H9 (cell line): Measurements from ENCODE around the gene MCM3. TPM values are rescaled to one million over a fixed set of nuclear protein-coding genes. Genes with fewer than 3 reads are reported as not detected.

Source experiments
- DNase-seq: peaks from one replicate; pipeline ENCODE4 v3.0.0-alpha.2; 2017
- H2AFZ ChIP-seq: one replicate; pipeline ENCODE4 v1.6.1; 2013; ENCODE audit warnings: mild to moderate bottlenecking, low read length, control low read depth, moderate library complexity
- H2AK5ac ChIP-seq: 2 replicates; pipeline ENCODE4 v1.6.1; 2013; ENCODE audit warnings: low read length, control low read depth, mixed read lengths; ENCODE audit not compliant: insufficient read length
- H2BK120ac ChIP-seq: one replicate; pipeline ENCODE4 v1.6.1; 2013; ENCODE audit warnings: low read depth, mild to moderate bottlenecking, low read length, control low read depth, inconsistent platforms; ENCODE audit not compliant: poor library complexity, severe bottlenecking
- H2BK12ac ChIP-seq: 2 replicates; pipeline ENCODE4 v1.6.1; 2013; ENCODE audit warnings: low read length, control low read depth, mixed read lengths, low read depth; ENCODE audit not compliant: insufficient read length
- H2BK15ac ChIP-seq: 2 replicates; pipeline ENCODE4 v1.6.1; 2013; ENCODE audit warnings: low read depth, low read length, control low read depth
- H2BK20ac ChIP-seq: one replicate; pipeline ENCODE4 v1.6.1; 2013; ENCODE audit warnings: low read depth, mild to moderate bottlenecking, low read length, control low read depth, inconsistent platforms; ENCODE audit not compliant: poor library complexity, severe bottlenecking
- H2BK5ac ChIP-seq: 2 replicates; pipeline ENCODE4 v1.6.1; 2013; ENCODE audit warnings: low read length, control low read depth, mixed read lengths; ENCODE audit not compliant: insufficient read length
- H3K14ac ChIP-seq: 2 replicates; pipeline ENCODE4 v1.6.1; 2013; ENCODE audit warnings: low read length, control low read depth; ENCODE audit not compliant: insufficient read depth
- H3K18ac ChIP-seq: 2 replicates; pipeline ENCODE4 v1.6.1; 2013; ENCODE audit warnings: low read depth, mild to moderate bottlenecking, mixed read lengths, low read length, control low read depth; ENCODE audit not compliant: insufficient read length
- H3K23ac ChIP-seq: 2 replicates; pipeline ENCODE4 v1.6.1; 2013; ENCODE audit warnings: low read length, control low read depth, mixed read lengths, low read depth; ENCODE audit not compliant: insufficient read length
- H3K23me2 ChIP-seq: 2 replicates; pipeline ENCODE4 v1.6.1; 2013; ENCODE audit warnings: low read depth, mild to moderate bottlenecking, mixed read lengths, low read length, control low read depth; ENCODE audit not compliant: insufficient read length, poor library complexity, severe bottlenecking
- H3K27ac ChIP-seq: 2 replicates; pipeline ENCODE4 v1.5.1; 2013; ENCODE audit warnings: low read length, control low read depth, mixed read lengths, low read depth; ENCODE audit not compliant: insufficient read length
- H3K27me3 ChIP-seq: 2 replicates; pipeline ENCODE4 v1.6.1; 2013; ENCODE audit warnings: low read length, control low read depth, inconsistent platforms; ENCODE audit not compliant: insufficient read depth
- H3K4ac ChIP-seq: 2 replicates; pipeline ENCODE4 v1.6.1; 2013; ENCODE audit warnings: low read depth, mild to moderate bottlenecking, control low read depth, inconsistent platforms, low read length, moderate library complexity
- H3K4me1 ChIP-seq: 2 replicates; pipeline ENCODE4 v1.6.1; 2013; ENCODE audit warnings: low read length, control low read depth, inconsistent platforms; ENCODE audit not compliant: insufficient read depth
- H3K4me2 ChIP-seq: 2 replicates; pipeline ENCODE4 v1.6.1; 2013; ENCODE audit warnings: low read length, control low read depth, mixed read lengths; ENCODE audit not compliant: insufficient read length, insufficient read depth
- H3K56ac ChIP-seq: 2 replicates; pipeline ENCODE4 v1.6.1; 2013; ENCODE audit warnings: low read depth, mild to moderate bottlenecking, mixed read lengths, low read length, control low read depth; ENCODE audit not compliant: insufficient read length
- H3K79me1 ChIP-seq: 2 replicates; pipeline ENCODE4 v1.6.1; 2013; ENCODE audit warnings: low read depth, mild to moderate bottlenecking, moderate library complexity, low read length, control low read depth, inconsistent platforms; ENCODE audit not compliant: insufficient read depth, poor library complexity, severe bottlenecking
- H3K79me2 ChIP-seq: 2 replicates; pipeline ENCODE4 v1.6.1; 2013; ENCODE audit warnings: low read length, control low read depth, inconsistent platforms; ENCODE audit not compliant: insufficient read depth
- H3K9ac ChIP-seq: 2 replicates; pipeline ENCODE4 v1.6.1; 2013; ENCODE audit warnings: low read length, control low read depth, mixed read lengths; ENCODE audit not compliant: insufficient read length; ENCODE audit errors: extremely low read depth
- H3K9me3 ChIP-seq: one replicate; pipeline ENCODE4 v1.6.1; 2013; ENCODE audit warnings: low read depth, low read length, inconsistent platforms; ENCODE audit not compliant: control insufficient read depth
- H3T11ph ChIP-seq: one replicate; pipeline ENCODE4 v1.6.1; 2013; ENCODE audit warnings: mild to moderate bottlenecking, low read length, control low read depth, inconsistent platforms
- H4K20me1 ChIP-seq: one replicate; pipeline ENCODE4 v1.6.1; 2013; ENCODE audit not compliant: control insufficient read depth, insufficient read length, insufficient read depth
- H4K5ac ChIP-seq: 2 replicates; pipeline ENCODE4 v1.6.1; 2013; ENCODE audit warnings: low read depth, mild to moderate bottlenecking, mixed read lengths, low read length, control low read depth; ENCODE audit not compliant: insufficient read length
- H4K8ac ChIP-seq: replicated peaks from 2 replicates; pipeline ENCODE4 v1.6.1; 2013; ENCODE audit warnings: low read length, control low read depth, mixed read lengths, low read depth; ENCODE audit not compliant: insufficient read length
- H4K91ac ChIP-seq: 2 replicates; pipeline ENCODE4 v1.6.1; 2013; ENCODE audit warnings: low read depth, mild to moderate bottlenecking, moderate library complexity, mixed read lengths, low read length, control low read depth; ENCODE audit not compliant: insufficient read length
- H3K27ac Mint-ChIP-seq, 3 experiments: 2 replicates in 2 of 3; 3 replicates in 1 of 3; pipeline ENCODE4 v1.8.0; 2020 to 2021; ENCODE audit warnings: mixed read lengths in 3 of 3, mild to moderate bottlenecking in 1 of 3, moderate library complexity in 1 of 3
- H3K27me3 Mint-ChIP-seq: 2 replicates; pipeline ENCODE4 v1.8.0; 2021; ENCODE audit warnings: low read depth, mild to moderate bottlenecking, moderate library complexity, mixed read lengths
- H3K36me3 Mint-ChIP-seq, 3 experiments: 2 replicates in 2 of 3; 3 replicates in 1 of 3; pipeline ENCODE4 v1.8.0; 2020 to 2021; ENCODE audit warnings: low read depth in 3 of 3, mixed read lengths in 3 of 3; ENCODE audit not compliant: insufficient read depth in 1 of 3
- H3K4me1 Mint-ChIP-seq, 2 experiments: 2 replicates each; pipeline ENCODE4 v1.8.0; 2020; ENCODE audit warnings: mixed read lengths in 2 of 2
- H3K4me3 Mint-ChIP-seq, 2 experiments: 2 replicates in 1 of 2; 3 replicates in 1 of 2; pipeline ENCODE4 v1.8.0; 2020 to 2021; ENCODE audit warnings: mild to moderate bottlenecking in 2 of 2, mixed read lengths in 2 of 2, moderate library complexity in 1 of 2
- H3K9me3 Mint-ChIP-seq, 2 experiments: 2 replicates in 1 of 2; 3 replicates in 1 of 2; pipeline ENCODE4 v1.8.0; 2020; ENCODE audit warnings: mild to moderate bottlenecking in 2 of 2, mixed read lengths in 2 of 2, moderate library complexity in 1 of 2
- WGBS: extraction: QIAGEN DNeasy Blood & Tissue Kit; methylation state at CpG from one replicate; pipeline ENCODE4 v1.1.7; 2013; ENCODE audit warnings: missing lambda C conversion rate, low lambda C conversion rate, mixed read lengths; ENCODE audit not compliant: insufficient read length; ENCODE audit errors: extremely low coverage; 5-methylcytosine and 5-hydroxymethylcytosine counted together
- total RNA-seq: library from RNA; stranded (reverse); gene quantifications from 2 replicates; pipeline ENCODE4 v1.2.1, GENCODE V29; 2021
- TF ChIP-seq, protein P1 (sequence below): fragments of 200-600 bp; sonication (generic); conservative IDR thresholded peaks from 3 replicates; pipeline ENCODE4 v1.8.0; 2021; ENCODE audit warnings: antibody characterized with exemption, mild to moderate bottlenecking

The MCM3 gene
- total RNA-seq, 1 experiment from 2014 or later: 252 TPM

DNA sequence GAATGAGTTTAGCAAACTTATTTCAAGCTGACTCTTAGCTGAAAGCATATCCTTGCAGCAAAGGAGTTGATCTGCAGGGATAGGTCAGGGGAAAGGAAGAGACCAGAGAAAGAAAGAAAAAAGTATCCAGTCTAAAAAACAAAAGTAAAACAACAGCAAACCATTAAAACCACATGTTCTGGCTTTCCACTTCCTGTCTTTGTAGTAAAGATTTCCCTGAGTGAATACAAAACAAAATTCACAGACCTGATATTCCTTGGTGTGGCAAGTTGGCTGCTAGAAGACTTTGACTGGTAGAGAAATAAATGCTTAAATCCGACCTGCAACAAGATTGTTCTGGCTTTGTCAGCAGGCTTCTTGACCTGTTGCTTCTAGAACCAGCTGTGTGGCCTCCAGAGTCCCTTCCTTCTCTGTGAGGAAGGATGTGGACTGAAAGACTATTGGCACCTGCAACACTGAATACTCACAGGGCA is 23.4 kb upstream of the MCM3 start:
- no peaks in the 10 kb centered on the region for H3K79me2 ChIP-seq
- H2BK20ac ChIP-seq: no peak overlapping the region
- H3K27ac Mint-ChIP-seq: no peak overlapping the region
- H3K18ac ChIP-seq: no peak overlapping the region
- no peaks in the 10 kb centered on the region for H3K79me1 ChIP-seq
- no peak overlapping the region for H3K4ac ChIP-seq
- no peaks in the 10 kb centered on the region for H3K9me3 Mint-ChIP-seq
- no peak overlapping the region for H2AK5ac ChIP-seq
- TF ChIP-seq, protein P1, sequence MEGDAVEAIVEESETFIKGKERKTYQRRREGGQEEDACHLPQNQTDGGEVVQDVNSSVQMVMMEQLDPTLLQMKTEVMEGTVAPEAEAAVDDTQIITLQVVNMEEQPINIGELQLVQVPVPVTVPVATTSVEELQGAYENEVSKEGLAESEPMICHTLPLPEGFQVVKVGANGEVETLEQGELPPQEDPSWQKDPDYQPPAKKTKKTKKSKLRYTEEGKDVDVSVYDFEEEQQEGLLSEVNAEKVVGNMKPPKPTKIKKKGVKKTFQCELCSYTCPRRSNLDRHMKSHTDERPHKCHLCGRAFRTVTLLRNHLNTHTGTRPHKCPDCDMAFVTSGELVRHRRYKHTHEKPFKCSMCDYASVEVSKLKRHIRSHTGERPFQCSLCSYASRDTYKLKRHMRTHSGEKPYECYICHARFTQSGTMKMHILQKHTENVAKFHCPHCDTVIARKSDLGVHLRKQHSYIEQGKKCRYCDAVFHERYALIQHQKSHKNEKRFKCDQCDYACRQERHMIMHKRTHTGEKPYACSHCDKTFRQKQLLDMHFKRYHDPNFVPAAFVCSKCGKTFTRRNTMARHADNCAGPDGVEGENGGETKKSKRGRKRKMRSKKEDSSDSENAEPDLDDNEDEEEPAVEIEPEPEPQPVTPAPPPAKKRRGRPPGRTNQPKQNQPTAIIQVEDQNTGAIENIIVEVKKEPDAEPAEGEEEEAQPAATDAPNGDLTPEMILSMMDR: no peak
- no peak overlapping the region for H2BK15ac ChIP-seq
- H3K4me2 ChIP-seq: no peak overlapping the region
- peaks cover 10 to 11% of the 10 kb centered on the region in 2 experiments for H3K4me1 Mint-ChIP-seq
- H3K36me3 Mint-ChIP-seq: no peaks in the 10 kb centered on the region
- H3K27me3 Mint-ChIP-seq: peaks cover 6% of the 10 kb centered on the region; the same call in 1 of the 2 replicates
- no peak overlapping the region for H2AFZ ChIP-seq
- no peak overlapping the region for H2BK12ac ChIP-seq
- no peak overlapping the region for H3T11ph ChIP-seq
- WGBS: no CpG with 5 or more reads among the region's 1 CpG
- H3K4me3 Mint-ChIP-seq: no peak overlapping the region
- H4K8ac ChIP-seq: no peak overlapping the region
- H3K9ac ChIP-seq: no peak overlapping the region
- H4K5ac ChIP-seq: no peak overlapping the region
- no peak overlapping the region for H2BK120ac ChIP-seq
- no peaks in the 10 kb centered on the region for H3K23me2 ChIP-seq
- no peak for DNase-seq
- no peak overlapping the region for H3K27ac ChIP-seq
- no peaks in the 10 kb centered on the region for H3K27me3 ChIP-seq
- H3K23ac ChIP-seq: no peak overlapping the region
- no peaks in the 10 kb centered on the region for H4K20me1 ChIP-seq
- H4K91ac ChIP-seq: no peak overlapping the region
- H3K14ac ChIP-seq: no peak overlapping the region
- no peaks in the 10 kb centered on the region for H3K9me3 ChIP-seq
- H3K56ac ChIP-seq: no peak overlapping the region
- H2BK5ac ChIP-seq: no peak overlapping the region
- H3K4me1 ChIP-seq: no peaks in the 10 kb centered on the region; the same call in 1 of the 2 replicates
